Neural progenitor cell (in vitro differentiated cells): ENCODE data around the gene ZNRF1. TPM values are rescaled to one million over a fixed set of nuclear protein-coding genes. Genes with fewer than 3 reads are reported as not detected.

Experiments
- DNase-seq: peaks from one replicate; pipeline ENCODE4 v3.0.0-alpha.2; 2016; ENCODE audit warnings: low spot score
- H2AFZ ChIP-seq: fragments of 200-600 bp; sonication (generic); replicated peaks from 2 replicates; pipeline ENCODE4 v1.6.1; 2016; ENCODE audit warnings: antibody characterized with exemption
- H3F3A ChIP-seq: fragments of 200-600 bp; sonication (generic); 2 replicates; pipeline ENCODE4 v1.6.1; 2016; ENCODE audit warnings: antibody characterized with exemption, low read depth
- H3K27ac ChIP-seq: fragments of 200-600 bp; sonication (generic); 2 replicates; pipeline ENCODE4 v1.5.1; 2016; ENCODE audit warnings: mild to moderate bottlenecking
- H3K27me3 ChIP-seq: fragments of 200-600 bp; sonication (generic); 2 replicates; pipeline ENCODE4 v1.6.1; 2016; ENCODE audit warnings: mild to moderate bottlenecking, moderate library complexity
- H3K36me3 ChIP-seq: fragments of 200-600 bp; sonication (generic); 2 replicates; pipeline ENCODE4 v1.5.1; 2016
- H3K4me1 ChIP-seq: fragments of 200-600 bp; sonication (generic); 2 replicates; pipeline ENCODE4 v1.6.1; 2016; ENCODE audit warnings: mixed run types
- H3K4me2 ChIP-seq: fragments of 200-600 bp; sonication (generic); 2 replicates; pipeline ENCODE4 v1.6.1; 2016
- H3K4me3 ChIP-seq: fragments of 200-600 bp; sonication (generic); 2 replicates; pipeline ENCODE4 v1.5.1; 2016
- H3K79me2 ChIP-seq: fragments of 200-600 bp; sonication (generic); 2 replicates; pipeline ENCODE4 v1.6.1; 2016; ENCODE audit warnings: low read depth
- H3K9ac ChIP-seq: fragments of 200-600 bp; sonication (generic); 2 replicates; pipeline ENCODE4 v1.6.1; 2016
- H3K9me3 ChIP-seq: fragments of 200-600 bp; sonication (generic); 2 replicates; pipeline ENCODE4 v1.5.1; 2016; ENCODE audit warnings: low read depth
- H4K20me1 ChIP-seq: fragments of 200-600 bp; sonication (generic); 2 replicates; pipeline ENCODE4 v1.6.1; 2016; ENCODE audit warnings: low read depth
- H3K27ac Mint-ChIP-seq: 3 replicates; pipeline ENCODE4 v1.8.0; 2021; ENCODE audit warnings: mixed read lengths
- H3K27me3 Mint-ChIP-seq: 2 replicates; pipeline ENCODE4 v1.8.0; 2022; ENCODE audit warnings: low read depth, mild to moderate bottlenecking, inconsistent platforms, moderate library complexity, mixed read lengths; ENCODE audit not compliant: insufficient read depth
- H3K36me3 Mint-ChIP-seq: 3 replicates; pipeline ENCODE4 v1.8.0; 2021; ENCODE audit warnings: mixed read lengths
- H3K4me1 Mint-ChIP-seq: 3 replicates; pipeline ENCODE4 v1.8.0; 2021; ENCODE audit warnings: mixed read lengths
- H3K4me3 Mint-ChIP-seq: 3 replicates; pipeline ENCODE4 v1.8.0; 2021; ENCODE audit warnings: mild to moderate bottlenecking, moderate library complexity, mixed read lengths
- H3K9me3 Mint-ChIP-seq: 3 replicates; pipeline ENCODE4 v1.8.0; 2020; ENCODE audit warnings: mixed read lengths
- CTCF ChIP-seq: fragments of 200-600 bp; sonication (generic); IDR thresholded peaks from 2 replicates; pipeline ENCODE4 v1.5.1; 2017; ENCODE audit warnings: antibody characterized with exemption, mild to moderate bottlenecking
- EZH2 ChIP-seq: fragments of 200-600 bp; sonication (generic); IDR thresholded peaks from 2 replicates; pipeline ENCODE4 v1.6.1; 2017; ENCODE audit warnings: antibody characterized with exemption, mild to moderate bottlenecking, moderate library complexity
- EZH2phosphoT487 ChIP-seq: fragments of 200-600 bp; sonication (generic); IDR thresholded peaks from 2 replicates; pipeline ENCODE4 v1.6.1; 2017; ENCODE audit warnings: antibody characterized with exemption
- total RNA-seq: library from RNA; depleted of rRNA; stranded (reverse); fragments of >200 nt; gene quantifications from 2 replicates; pipeline ENCODE4 v1.2.3, GENCODE V29; 2015; ENCODE audit warnings: low replicate concordance

Gene ZNRF1
- total RNA-seq, 1 donor from 2014 or later, result 9.3 TPM

- H2AFZ ChIP-seq, result no peak overlapping the region
- H3K9ac ChIP-seq, result no peak overlapping the region
- H4K20me1 ChIP-seq, result no peaks in the 10 kb centered on the region
- H3K4me3 Mint-ChIP-seq, result no peak overlapping the region
- H3K36me3 Mint-ChIP-seq, result peaks cover 65% of the 10 kb centered on the region
- TF ChIP-seq CTCF (no peak), EZH2 (no peak), EZH2phosphoT487 (no peak)
- no peak overlapping the region for H3K27ac ChIP-seq
- H3K4me1 ChIP-seq, result no peaks in the 10 kb centered on the region
- peaks cover 77% of the 10 kb centered on the region for H3K79me2 ChIP-seq
- no peak for DNase-seq
- H3F3A ChIP-seq, result peaks cover 10% of the 10 kb centered on the region
- H3K27me3 Mint-ChIP-seq, result peaks cover 4% of the 10 kb centered on the region
- H3K27ac Mint-ChIP-seq, result no peak overlapping the region
- peaks cover 29% of the 10 kb centered on the region for H3K9me3 ChIP-seq
- H3K4me2 ChIP-seq, result no peak overlapping the region
- H3K27me3 ChIP-seq, result no peaks in the 10 kb centered on the region
- H3K9me3 Mint-ChIP-seq, result peaks cover 67% of the 10 kb centered on the region
- peaks cover 50% of the 10 kb centered on the region for H3K36me3 ChIP-seq
- H3K4me1 Mint-ChIP-seq, result peaks cover 2% of the 10 kb centered on the region
- H3K4me3 ChIP-seq, result no peak overlapping the region
These were observed 153.0 kb downstream of the ZNRF1 start for GRCh38 chr16:75151798-75152197.

GRCh38 chr16:75152635-75153034 is 153.8 kb downstream of the ZNRF1 start:
- no peak for DNase-seq
- Histone ChIP-seq H3K4me2 (no peak overlapping the region), H3K4me1 (no peaks in the 10 kb centered on the region), H3K9me3 (peaks cover 29% of the 10 kb centered on the region), H2AFZ (no peak overlapping the region), H3K27me3 (no peaks in the 10 kb centered on the region), H3K9ac (no peak overlapping the region), H4K20me1 (no peaks in the 10 kb centered on the region), H3K79me2 (peaks cover 85% of the 10 kb centered on the region), H3K4me3 (no peak overlapping the region), H3F3A (peaks cover 10% of the 10 kb centered on the region), H3K36me3 (peaks cover 50% of the 10 kb centered on the region), H3K27ac (no peak overlapping the region)
- peaks cover 2% of the 10 kb centered on the region for H3K4me1 Mint-ChIP-seq
- H3K36me3 Mint-ChIP-seq, result peaks cover 73% of the 10 kb centered on the region
- H3K9me3 Mint-ChIP-seq, result peaks cover 75% of the 10 kb centered on the region
- H3K27me3 Mint-ChIP-seq, result peaks cover 6% of the 10 kb centered on the region
- TF ChIP-seq EZH2phosphoT487 (no peak), CTCF (no peak), EZH2 (no peak)
- H3K27ac Mint-ChIP-seq, result no peak overlapping the region
- H3K4me3 Mint-ChIP-seq, result no peak overlapping the region

- peaks cover 77% of the 10 kb centered on the region for H3K9me3 Mint-ChIP-seq
- Histone ChIP-seq H3K4me2 (no peak overlapping the region), H4K20me1 (no peaks in the 10 kb centered on the region), H3F3A (peaks cover 3% of the 10 kb centered on the region), H3K36me3 (peaks cover 14% of the 10 kb centered on the region), H2AFZ (no peak overlapping the region), H3K79me2 (peaks cover 81% of the 10 kb centered on the region), H3K27ac (no peak overlapping the region), H3K4me1 (no peaks in the 10 kb centered on the region), H3K27me3 (no peaks in the 10 kb centered on the region), H3K9ac (no peak overlapping the region), H3K9me3 (peaks cover 10% of the 10 kb centered on the region), H3K4me3 (no peak overlapping the region)
- H3K27me3 Mint-ChIP-seq, result peaks cover 4% of the 10 kb centered on the region
- no peak overlapping the region for H3K4me3 Mint-ChIP-seq
- H3K4me1 Mint-ChIP-seq, result no peaks in the 10 kb centered on the region
- peaks cover 75% of the 10 kb centered on the region for H3K36me3 Mint-ChIP-seq
- no peak for TF ChIP-seq CTCF
- no peak for TF ChIP-seq EZH2
- TF ChIP-seq EZH2phosphoT487, result no peak
- no peak for DNase-seq
- H3K27ac Mint-ChIP-seq, result no peak overlapping the region
These were observed 161.6 kb downstream of the ZNRF1 start for GRCh38 chr16:75160386-75160785.

Other genes with a start within 250 kb of the ZNRF1 start
- not detected in 2 replicates for gene FA2H, start 224.2 kb upstream of the ZNRF1 start, total RNA-seq
- gene WDR59, start 13.9 kb upstream of the ZNRF1 start, total RNA-seq, result 38.4 and 64.0 TPM in 2 replicates
- 0.60 and 3.8 TPM in 2 replicates for gene LDHD, start 117.8 kb downstream of the ZNRF1 start, total RNA-seq
- 26.2 and 35.4 TPM in 2 replicates for gene ZFP1, start 149.5 kb downstream of the ZNRF1 start, total RNA-seq
- gene CTRB2, start 208.1 kb downstream of the ZNRF1 start, total RNA-seq, result not detected in 2 replicates
- gene CTRB1, start 220.0 kb downstream of the ZNRF1 start, total RNA-seq, result not detected in 2 replicates